Measurements from ENCODE around the gene CARD11.

DNA sequence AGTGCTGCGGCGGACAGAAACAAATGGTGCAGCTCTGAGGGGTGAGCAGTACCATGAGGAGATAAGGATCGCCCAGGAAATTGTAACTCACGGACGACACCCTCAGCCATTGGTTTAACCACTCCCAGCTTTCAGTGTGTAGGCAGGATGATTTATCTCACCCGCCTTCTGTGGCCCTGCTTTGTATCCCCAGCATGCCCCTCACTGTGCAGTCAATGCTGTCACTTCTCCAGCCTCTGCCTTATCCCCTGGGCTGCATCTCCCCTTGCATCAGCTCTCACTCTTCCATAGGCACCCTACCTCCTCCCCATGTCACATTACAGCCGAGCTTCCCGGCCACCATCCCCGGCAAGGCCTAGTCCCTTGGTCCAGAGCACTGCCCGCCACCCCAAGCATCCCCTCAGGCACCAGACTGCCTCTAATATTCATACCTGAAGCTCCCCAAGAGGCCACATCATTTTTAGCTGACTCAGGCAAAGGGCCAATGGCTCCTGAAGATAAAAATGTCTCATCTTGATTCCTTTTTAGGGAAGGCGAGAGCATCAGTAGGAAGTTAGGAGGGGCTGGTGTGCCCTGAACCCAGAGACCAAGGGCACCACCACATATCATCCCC is 77.1 kb downstream of the CARD11 start:
- TF ChIP-seq, protein P1, sequence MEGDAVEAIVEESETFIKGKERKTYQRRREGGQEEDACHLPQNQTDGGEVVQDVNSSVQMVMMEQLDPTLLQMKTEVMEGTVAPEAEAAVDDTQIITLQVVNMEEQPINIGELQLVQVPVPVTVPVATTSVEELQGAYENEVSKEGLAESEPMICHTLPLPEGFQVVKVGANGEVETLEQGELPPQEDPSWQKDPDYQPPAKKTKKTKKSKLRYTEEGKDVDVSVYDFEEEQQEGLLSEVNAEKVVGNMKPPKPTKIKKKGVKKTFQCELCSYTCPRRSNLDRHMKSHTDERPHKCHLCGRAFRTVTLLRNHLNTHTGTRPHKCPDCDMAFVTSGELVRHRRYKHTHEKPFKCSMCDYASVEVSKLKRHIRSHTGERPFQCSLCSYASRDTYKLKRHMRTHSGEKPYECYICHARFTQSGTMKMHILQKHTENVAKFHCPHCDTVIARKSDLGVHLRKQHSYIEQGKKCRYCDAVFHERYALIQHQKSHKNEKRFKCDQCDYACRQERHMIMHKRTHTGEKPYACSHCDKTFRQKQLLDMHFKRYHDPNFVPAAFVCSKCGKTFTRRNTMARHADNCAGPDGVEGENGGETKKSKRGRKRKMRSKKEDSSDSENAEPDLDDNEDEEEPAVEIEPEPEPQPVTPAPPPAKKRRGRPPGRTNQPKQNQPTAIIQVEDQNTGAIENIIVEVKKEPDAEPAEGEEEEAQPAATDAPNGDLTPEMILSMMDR (conservative IDR thresholded peaks at IDR 0.05 in 1 of 2, IDR thresholded peaks at IDR 0.05 in 1 of 2; ENCODE audit: low read depth in 1 of 2, low read length in 2 of 2) = no peak
- no peak for TF ChIP-seq EZH2 (IDR thresholded peaks at IDR 0.05; ENCODE audit: low read length, missing control alignments)

Measured in fibroblast of lung (primary cell).